Cardiac muscle cell (in vitro differentiated cells and primary cell): ENCODE data around the gene KCNQ1. TPM values are rescaled to one million over a fixed set of nuclear protein-coding genes. Genes with fewer than 3 reads are reported as not detected.

Experiments
- DNase-seq, 2 donors: peaks; one replicate each; pipeline versions ENCODE4 v3.0.0 to v3.0.0-alpha.2; 2010 to 2017; ENCODE audit warnings: low read depth in 1 of 2, low spot score in 1 of 2
- H3K27ac ChIP-seq: fragments of 200-600 bp; sonication (generic); 2 replicates; pipeline ENCODE4 v1.5.1; 2016
- H3K27me3 ChIP-seq: fragments of 200-600 bp; sonication (generic); 2 replicates; pipeline ENCODE4 v1.6.0; 2016; ENCODE audit warnings: control low read depth
- H3K36me3 ChIP-seq: fragments of 200-600 bp; sonication (generic); 2 replicates; pipeline ENCODE4 v1.5.1; 2016; ENCODE audit warnings: control low read depth
- H3K4me1 ChIP-seq: fragments of 200-600 bp; sonication (generic); 2 replicates; pipeline ENCODE4 v1.8.1; 2017; ENCODE audit warnings: low read depth, mild to moderate bottlenecking, mixed run types
- H3K4me3 ChIP-seq: fragments of 200-600 bp; sonication (generic); 2 replicates; pipeline ENCODE4 v1.5.1; 2016; ENCODE audit warnings: mild to moderate bottlenecking
- H3K9me3 ChIP-seq: fragments of 200-600 bp; sonication (generic); 2 replicates; pipeline ENCODE4 v1.5.1; 2017; ENCODE audit warnings: low read depth, mild to moderate bottlenecking, control low read depth
- CTCF ChIP-seq: IDR thresholded peaks from 2 replicates; pipeline ENCODE4 v1.5.1; 2012; ENCODE audit warnings: low read depth, mild to moderate bottlenecking, low read length
- polyA plus RNA-seq: library from polyadenylated mRNA; unstranded; fragments of >200 nt; fragmentation: Nextera tagmentation; extraction: Ambion mirVana; gene quantifications from 2 replicates; pipeline ENCODE4 v1.2.1, GENCODE V29; 2016
- total RNA-seq: library from RNA; depleted of rRNA; stranded (reverse); fragments of >200 nt; gene quantifications from 2 replicates; pipeline ENCODE4 v1.2.3, GENCODE V29; 2016

Gene KCNQ1
- total and polyA plus RNA-seq, 2 experiments from 2014 or later: 13.9 to 18.6 TPM

- Histone ChIP-seq H3K4me1 (peaks cover 36% of the 10 kb centered on the region), H3K9me3 (no peaks in the 10 kb centered on the region), H3K27ac (no peak overlapping the region), H3K36me3 (no peaks in the 10 kb centered on the region), H3K4me3 (no peak overlapping the region), H3K27me3 (no peaks in the 10 kb centered on the region)
- TF ChIP-seq CTCF: no peak
- DNase-seq: no peak
These were observed 347.8 kb downstream of the KCNQ1 start for GRCh38 chr11:2792381-2793250.

- H3K4me3 ChIP-seq: no peak overlapping the region
- DNase-seq: no peak
- H3K27ac ChIP-seq: no peak overlapping the region
- H3K4me1 ChIP-seq: peaks cover 29% of the 10 kb centered on the region
- H3K27me3 ChIP-seq: no peaks in the 10 kb centered on the region
- no peaks in the 10 kb centered on the region for H3K9me3 ChIP-seq
- H3K36me3 ChIP-seq: no peaks in the 10 kb centered on the region
- TF ChIP-seq CTCF: no peak
These were observed 348.9 kb downstream of the KCNQ1 start for GRCh38 chr11:2793701-2794045.

GRCh38 chr11:2794046-2794967 lies 349.5 kb downstream of the KCNQ1 start:
- DNase-seq: no peak
- Histone ChIP-seq H3K27me3 (no peaks in the 10 kb centered on the region), H3K36me3 (no peaks in the 10 kb centered on the region), H3K27ac (no peak overlapping the region), H3K9me3 (no peaks in the 10 kb centered on the region), H3K4me1 (peaks cover 22% of the 10 kb centered on the region), H3K4me3 (no peak overlapping the region)
- no peak for TF ChIP-seq CTCF

- Histone ChIP-seq H3K36me3 (no peaks in the 10 kb centered on the region), H3K4me3 (no peak overlapping the region), H3K27me3 (no peaks in the 10 kb centered on the region), H3K27ac (no peak overlapping the region), H3K4me1 (peaks cover 18% of the 10 kb centered on the region), H3K9me3 (no peaks in the 10 kb centered on the region)
- DNase-seq: no peak
- TF ChIP-seq CTCF: no peak
These were observed 350.1 kb downstream of the KCNQ1 start for GRCh38 chr11:2794968-2795322.

GRCh38 chr11:2795491-2795991 lies 350.7 kb downstream of the KCNQ1 start:
- H3K36me3 ChIP-seq: no peaks in the 10 kb centered on the region

More at GRCh38 chr11:2795491-2795991, 350.7 kb downstream of the KCNQ1 start:
- Histone ChIP-seq H3K27me3 (no peaks in the 10 kb centered on the region), H3K4me3 (no peak overlapping the region), H3K27ac (no peak overlapping the region), H3K9me3 (no peaks in the 10 kb centered on the region), H3K4me1 (peaks cover 17% of the 10 kb centered on the region)
- TF ChIP-seq CTCF: no peak
- no peak for DNase-seq
